ENCODE data around the gene VEPH1. TPM values are rescaled to one million over a fixed set of nuclear protein-coding genes. Genes with fewer than 3 reads are reported as not detected.

VEPH1 gene
- total RNA-seq, 4 donors from 2014 or later, result 0.07 TPM; not detected in 3

GRCh38 chr3:157323360-157323759 lies 179.9 kb downstream of the VEPH1 start:
- no peak for DNase-seq
- intact Hi-C loops (cut with DNase I; ENCODE audit: low total_unique reads), result no loop called here
- no peaks in the 10 kb centered on the region for H3K9me3 ChIP-seq
- H3K4me1 ChIP-seq, result no peaks in the 10 kb centered on the region
- H3K36me3 ChIP-seq, result no peaks in the 10 kb centered on the region
- no peak overlapping the region for H3K4me3 ChIP-seq
- in situ Hi-C loops (cut with MboI; ENCODE audit: low sequenced_read_pairs in 4 of 4), result no loop called here
- no peak overlapping the region for H3K27ac ChIP-seq
- ATAC-seq, result no peak
- no peaks in the 10 kb centered on the region for H3K27me3 ChIP-seq
- TF ChIP-seq POLR2A (IDR thresholded peaks at IDR 0.05), result no peak
- TF ChIP-seq CTCF (IDR thresholded peaks at IDR 0.05 in 4 of 5, conservative IDR thresholded peaks at IDR 0.05 in 1 of 5), result no peak

GRCh38 chr3:157319672-157320071 lies 183.5 kb downstream of the VEPH1 start:
- TF ChIP-seq CTCF (IDR thresholded peaks at IDR 0.05 in 4 of 5, conservative IDR thresholded peaks at IDR 0.05 in 1 of 5), result no peak
- no peak for TF ChIP-seq POLR2A (IDR thresholded peaks at IDR 0.05)

GRCh38 chr3:157318639-157319288 lies 184.5 kb downstream of the VEPH1 start:
- H3K4me3 ChIP-seq, result no peak overlapping the region
- DNase-seq (no peak), ATAC-seq (no peak)
- H3K9me3 ChIP-seq, result no peaks in the 10 kb centered on the region
- H3K4me1 ChIP-seq, result no peaks in the 10 kb centered on the region
- intact Hi-C loops (cut with DNase I; ENCODE audit: low total_unique reads), result no loop called here
- no peak overlapping the region for H3K27ac ChIP-seq
- no peaks in the 10 kb centered on the region for H3K27me3 ChIP-seq
- H3K36me3 ChIP-seq, result no peaks in the 10 kb centered on the region
- TF ChIP-seq CTCF (IDR thresholded peaks at IDR 0.05 in 4 of 5, conservative IDR thresholded peaks at IDR 0.05 in 1 of 5), result no peak
- in situ Hi-C loops (cut with MboI; ENCODE audit: low sequenced_read_pairs in 4 of 4), result no loop called here

More at GRCh38 chr3:157319672-157320071, 183.5 kb downstream of the VEPH1 start:
- DNase-seq (no peak), ATAC-seq (no peak)
- H3K9me3 ChIP-seq, result no peaks in the 10 kb centered on the region
- H3K4me3 ChIP-seq, result no peak overlapping the region
- no peaks in the 10 kb centered on the region for H3K4me1 ChIP-seq
- H3K27me3 ChIP-seq, result no peaks in the 10 kb centered on the region
- no peak overlapping the region for H3K27ac ChIP-seq
- intact Hi-C loops (cut with DNase I; ENCODE audit: low total_unique reads), result no loop called here
- in situ Hi-C loops (cut with MboI; ENCODE audit: low sequenced_read_pairs in 4 of 4), result no loop called here
- H3K36me3 ChIP-seq, result no peaks in the 10 kb centered on the region

GRCh38 chr3:157317895-157318294 lies 185.3 kb downstream of the VEPH1 start:
- no peak for DNase-seq
- Histone ChIP-seq H3K27ac (no peak overlapping the region), H3K9me3 (no peaks in the 10 kb centered on the region), H3K27me3 (no peaks in the 10 kb centered on the region), H3K36me3 (no peaks in the 10 kb centered on the region), H3K4me3 (no peak overlapping the region), H3K4me1 (no peaks in the 10 kb centered on the region)
- in situ Hi-C loops (cut with MboI; ENCODE audit: low sequenced_read_pairs in 4 of 4), result no loop called here
- TF ChIP-seq POLR2A (IDR thresholded peaks at IDR 0.05) (no peak), CTCF (IDR thresholded peaks at IDR 0.05 in 4 of 5, conservative IDR thresholded peaks at IDR 0.05 in 1 of 5) (no peak)
- intact Hi-C loops (cut with DNase I; ENCODE audit: low total_unique reads), result no loop called here
- ATAC-seq, result no peak

GRCh38 chr3:157313186-157313585 lies 190.0 kb downstream of the VEPH1 start:
- intact Hi-C loops (cut with DNase I; ENCODE audit: low total_unique reads), result no loop called here

More at GRCh38 chr3:157313186-157313585, 190.0 kb downstream of the VEPH1 start:
- no peak overlapping the region for H3K4me3 ChIP-seq
- in situ Hi-C loops (cut with MboI; ENCODE audit: low sequenced_read_pairs in 4 of 4), result no loop called here
- no peak overlapping the region for H3K27ac ChIP-seq
- no peaks in the 10 kb centered on the region for H3K4me1 ChIP-seq
- ATAC-seq (no peak), DNase-seq (no peak)
- H3K36me3 ChIP-seq, result no peaks in the 10 kb centered on the region
- H3K9me3 ChIP-seq, result no peaks in the 10 kb centered on the region
- H3K27me3 ChIP-seq, result no peaks in the 10 kb centered on the region
- TF ChIP-seq POLR2A (IDR thresholded peaks at IDR 0.05), result no peak
- TF ChIP-seq CTCF (IDR thresholded peaks at IDR 0.05 in 4 of 5, conservative IDR thresholded peaks at IDR 0.05 in 1 of 5), result no peak

Data from gastrocnemius medialis (tissue), 4 donors.